Natural killer cell (primary cell): ENCODE data around the gene PLIN4. TPM values are rescaled to one million over a fixed set of nuclear protein-coding genes. Genes with fewer than 3 reads are reported as not detected.

Experiments used
- ATAC-seq, 3 donors: fragments of 150-1000 bp in 2 of 3; fragments of 200-7000 bp in 1 of 3; cut with Tn5 transposase; 1 replicate in 1 of 3; 2 replicates in 2 of 3; pipeline ENCODE4 v1.10.0; 2021; ENCODE audit warnings: mild to moderate bottlenecking in 2 of 3, moderate library complexity in 2 of 3
- DNase-seq, 2 donors: peaks; one replicate each; pipeline versions ENCODE4 v3.0.0 to v3.0.0-alpha.2; 2013 to 2021; ENCODE audit warnings: mixed read lengths in 1 of 2
- H3K27ac ChIP-seq: one replicate; pipeline ENCODE4 v1.5.1; 2013; ENCODE audit warnings: mild to moderate bottlenecking, low read length
- H3K27me3 ChIP-seq: one replicate; pipeline ENCODE4 v1.6.1; 2013; ENCODE audit warnings: low read length; ENCODE audit not compliant: control insufficient read depth, insufficient read depth
- H3K36me3 ChIP-seq: one replicate; pipeline ENCODE4 v1.6.1; 2013; ENCODE audit warnings: low read length; ENCODE audit not compliant: control insufficient read depth, insufficient read depth
- H3K4me1 ChIP-seq: one replicate; pipeline ENCODE4 v1.6.1; 2013; ENCODE audit warnings: low read length; ENCODE audit not compliant: control insufficient read depth, insufficient read depth
- H3K4me3 ChIP-seq: one replicate; pipeline ENCODE4 v1.5.1; 2013; ENCODE audit warnings: low read length
- H3K9me3 ChIP-seq: one replicate; pipeline ENCODE4 v1.6.1; 2013; ENCODE audit warnings: low read length; ENCODE audit not compliant: control insufficient read depth, insufficient read depth
- H3K27ac Mint-ChIP-seq, 2 donors: one replicate each; pipeline ENCODE4 v1.8.0; 2022; ENCODE audit warnings: mild to moderate bottlenecking in 2 of 2, mixed read lengths in 2 of 2, moderate library complexity in 1 of 2
- H3K27me3 Mint-ChIP-seq, 2 donors: one replicate each; pipeline ENCODE4 v1.8.0; 2022; ENCODE audit warnings: low read depth in 2 of 2, mixed read lengths in 2 of 2
- H3K36me3 Mint-ChIP-seq: one replicate; pipeline ENCODE4 v1.8.0; 2022; ENCODE audit warnings: mixed read lengths
- H3K4me1 Mint-ChIP-seq, 2 donors: one replicate each; pipeline ENCODE4 v1.8.0; 2022; ENCODE audit warnings: mixed read lengths in 2 of 2
- H3K4me3 Mint-ChIP-seq: one replicate; pipeline ENCODE4 v1.8.0; 2022; ENCODE audit warnings: mild to moderate bottlenecking, moderate library complexity, mixed read lengths
- H3K9me3 Mint-ChIP-seq, 2 donors: one replicate each; pipeline ENCODE4 v1.8.0; 2022; ENCODE audit warnings: mixed read lengths in 2 of 2
- WGBS: methylation state at CpG from one replicate; pipeline ENCODE4 v1.1.7; 2013; ENCODE audit warnings: missing lambda C conversion rate; ENCODE audit not compliant: insufficient coverage; 5-methylcytosine and 5-hydroxymethylcytosine counted together
- intact Hi-C: fragments of 100-400 bp; cut with micrococcal nuclease; formaldehyde crosslinking; loops from one replicate; pipeline ENCODE4 v1.14.2; 2022
- total RNA-seq, 4 donors: library from RNA; stranded (reverse); fragments of 120-200 nt in 1 of 4; gene quantifications; one replicate each; pipeline versions ENCODE4 v1.2.3 to v1.2.4, GENCODE V29; 2013 to 2022
- TF ChIP-seq, protein P1 (sequence below): fragments of 200-600 bp; IDR thresholded peaks from one replicate; pipeline ENCODE4 v1.8.0; 2022; ENCODE audit warnings: antibody characterized with exemption

PLIN4 gene
- total RNA-seq, 3 donors from 2014 or later (not counting 1 experiment from before 2014, with no cell fraction given), result 0.33 TPM; not detected in 2

DNA sequence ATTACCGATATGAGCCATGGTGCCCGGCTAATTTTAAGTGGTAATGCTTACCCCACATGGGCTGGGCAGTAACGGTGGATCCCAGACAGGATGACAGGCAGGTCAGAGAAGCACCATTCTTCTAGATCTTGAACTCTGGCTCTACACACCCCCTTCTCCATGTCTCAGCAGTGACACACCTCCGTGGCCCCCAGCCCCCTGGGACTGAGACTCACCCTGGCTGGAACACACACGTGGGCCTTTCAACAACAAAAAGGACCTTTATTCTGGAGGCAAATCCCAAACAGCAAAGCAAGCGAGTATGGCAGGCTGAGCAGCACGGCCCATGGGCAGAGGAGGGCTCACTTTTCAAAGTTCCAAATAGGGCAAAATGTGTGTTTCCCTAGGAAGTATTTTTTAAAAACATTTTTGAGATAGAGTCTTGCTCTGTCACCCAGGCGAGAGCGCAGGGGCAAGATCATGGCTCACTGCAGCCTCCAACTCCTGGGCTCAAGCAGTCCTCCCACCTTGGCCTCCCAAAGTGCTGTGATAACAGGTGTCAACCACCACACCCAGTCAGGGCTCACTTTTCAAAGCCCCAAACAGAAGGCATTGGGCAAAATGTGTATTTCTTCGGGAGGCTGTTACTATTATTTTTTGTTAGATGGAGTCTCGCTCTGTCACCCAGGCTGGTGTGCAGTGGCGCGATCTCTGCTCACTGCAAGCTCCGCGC is 4.2 kb upstream of the PLIN4 start:
- Mint-ChIP-seq H3K4me1 (no peaks in the 10 kb centered on the region), H3K27ac (no peak overlapping the region), H3K4me3 (no peak overlapping the region), H3K27me3 (peaks cover 0 to 8% of the 10 kb centered on the region in 2 donors), H3K36me3 (no peaks in the 10 kb centered on the region), H3K9me3 (no peaks in the 10 kb centered on the region)
- Histone ChIP-seq H3K36me3 (no peaks in the 10 kb centered on the region), H3K4me3 (no peak overlapping the region), H3K27me3 (no peaks in the 10 kb centered on the region), H3K9me3 (no peaks in the 10 kb centered on the region), H3K27ac (no peak overlapping the region), H3K4me1 (no peaks in the 10 kb centered on the region)
- ATAC-seq (no peak), DNase-seq (no peak)
- 93% methylated on average over 14 of the region's 15 CpGs for WGBS
- TF ChIP-seq, protein P1, sequence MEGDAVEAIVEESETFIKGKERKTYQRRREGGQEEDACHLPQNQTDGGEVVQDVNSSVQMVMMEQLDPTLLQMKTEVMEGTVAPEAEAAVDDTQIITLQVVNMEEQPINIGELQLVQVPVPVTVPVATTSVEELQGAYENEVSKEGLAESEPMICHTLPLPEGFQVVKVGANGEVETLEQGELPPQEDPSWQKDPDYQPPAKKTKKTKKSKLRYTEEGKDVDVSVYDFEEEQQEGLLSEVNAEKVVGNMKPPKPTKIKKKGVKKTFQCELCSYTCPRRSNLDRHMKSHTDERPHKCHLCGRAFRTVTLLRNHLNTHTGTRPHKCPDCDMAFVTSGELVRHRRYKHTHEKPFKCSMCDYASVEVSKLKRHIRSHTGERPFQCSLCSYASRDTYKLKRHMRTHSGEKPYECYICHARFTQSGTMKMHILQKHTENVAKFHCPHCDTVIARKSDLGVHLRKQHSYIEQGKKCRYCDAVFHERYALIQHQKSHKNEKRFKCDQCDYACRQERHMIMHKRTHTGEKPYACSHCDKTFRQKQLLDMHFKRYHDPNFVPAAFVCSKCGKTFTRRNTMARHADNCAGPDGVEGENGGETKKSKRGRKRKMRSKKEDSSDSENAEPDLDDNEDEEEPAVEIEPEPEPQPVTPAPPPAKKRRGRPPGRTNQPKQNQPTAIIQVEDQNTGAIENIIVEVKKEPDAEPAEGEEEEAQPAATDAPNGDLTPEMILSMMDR, result no peak
- intact Hi-C loops, result loop anchor here (10.0 kb wide), 1 partner anchor 258 kb away; no protein-coding TSS in a partner anchor

DNA sequence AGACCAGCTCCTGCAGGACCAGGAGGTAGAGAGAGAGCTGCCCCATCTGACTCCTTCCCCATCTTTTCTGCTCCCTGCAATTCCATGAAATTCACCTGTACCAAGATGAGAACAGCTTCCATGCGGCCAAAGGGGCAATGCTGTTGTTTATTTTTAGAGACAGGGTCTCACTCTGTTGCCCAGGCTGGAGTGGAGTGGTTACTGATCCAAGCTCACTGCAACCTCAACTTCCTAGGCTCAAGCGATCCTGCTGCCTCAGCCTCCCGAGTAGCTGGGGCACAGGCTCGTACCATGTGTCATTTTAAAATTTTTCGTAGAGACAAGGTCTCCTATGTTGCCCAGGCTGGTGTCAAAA is 3.6 kb upstream of the PLIN4 start:
- intact Hi-C loops, result loop anchor here (10.0 kb wide), 1 partner anchor 257 kb away; no protein-coding TSS in a partner anchor
- WGBS, result 82% methylated on average over 5 of the region's 5 CpGs
- no peaks in the 10 kb centered on the region for H3K27me3 ChIP-seq
- no peak overlapping the region for H3K27ac Mint-ChIP-seq
- no peaks in the 10 kb centered on the region for H3K36me3 Mint-ChIP-seq
- TF ChIP-seq, protein P1, result no peak
- H3K36me3 ChIP-seq, result no peaks in the 10 kb centered on the region
- no peak overlapping the region for H3K4me3 Mint-ChIP-seq
- no peaks in the 10 kb centered on the region for H3K4me1 ChIP-seq
- H3K27me3 Mint-ChIP-seq, result peaks cover 0 to 8% of the 10 kb centered on the region in 2 donors
- no peak overlapping the region for H3K4me3 ChIP-seq
- H3K9me3 Mint-ChIP-seq, result no peaks in the 10 kb centered on the region
- no peak overlapping the region for H3K27ac ChIP-seq
- H3K9me3 ChIP-seq, result no peaks in the 10 kb centered on the region
- no peaks in the 10 kb centered on the region for H3K4me1 Mint-ChIP-seq
- ATAC-seq (no peak), DNase-seq (no peak)

DNA sequence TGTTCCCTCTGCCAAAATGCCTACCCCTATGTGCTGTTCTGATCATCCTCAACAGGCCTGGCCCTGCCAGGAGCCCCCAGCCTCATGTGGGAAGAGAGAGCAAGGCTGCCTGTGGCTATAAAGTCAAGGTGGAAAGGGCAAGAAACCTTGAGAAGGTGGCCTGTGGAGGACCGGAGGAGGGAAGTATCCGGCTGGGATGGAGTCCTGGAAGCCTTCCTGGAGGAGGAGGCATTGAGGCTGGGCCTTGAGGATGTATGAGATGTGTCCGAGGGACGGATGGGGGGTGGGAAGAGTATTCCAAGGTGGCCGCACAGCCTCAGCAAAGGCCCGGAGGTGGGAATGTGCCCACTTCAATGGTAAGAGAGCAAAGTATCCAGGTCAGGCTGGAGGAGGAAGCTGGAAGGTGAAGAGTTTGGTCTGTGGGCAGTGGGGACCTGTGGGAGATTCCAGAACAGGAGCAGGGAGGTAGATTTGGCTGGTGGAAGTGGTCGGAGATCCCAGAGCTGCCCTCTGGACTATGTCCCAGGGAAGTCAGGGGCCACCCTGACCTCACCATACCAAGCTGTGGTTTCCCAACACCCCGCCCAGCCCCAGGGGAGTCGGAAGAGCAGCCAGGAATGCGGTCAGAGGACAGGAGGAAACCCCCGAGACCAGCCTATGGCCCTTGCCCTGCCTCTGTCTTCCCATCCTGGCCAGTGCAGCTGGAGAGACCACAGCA is 3.0 kb upstream of the PLIN4 start:
- Mint-ChIP-seq H3K4me3 (no peak overlapping the region), H3K27ac (no peak overlapping the region), H3K4me1 (no peaks in the 10 kb centered on the region), H3K36me3 (no peaks in the 10 kb centered on the region), H3K9me3 (no peaks in the 10 kb centered on the region), H3K27me3 (peaks cover 0 to 8% of the 10 kb centered on the region in 2 donors)
- H3K4me1 ChIP-seq, result no peaks in the 10 kb centered on the region
- ATAC-seq (no peak), DNase-seq (no peak)
- no peak overlapping the region for H3K4me3 ChIP-seq
- H3K27me3 ChIP-seq, result no peaks in the 10 kb centered on the region
- no peaks in the 10 kb centered on the region for H3K9me3 ChIP-seq
- intact Hi-C loops, result loop anchor here (10.0 kb wide), 1 partner anchor 257 kb away; no protein-coding TSS in a partner anchor
- TF ChIP-seq, protein P1, result no peak
- H3K36me3 ChIP-seq, result no peaks in the 10 kb centered on the region
- WGBS, result 83% methylated on average over 11 of the region's 11 CpGs
- H3K27ac ChIP-seq, result no peak overlapping the region
